ENCODE data around the gene NLGN1. TPM values are rescaled to one million over a fixed set of nuclear protein-coding genes. Genes with fewer than 3 reads are reported as not detected.

NLGN1 gene
- total RNA-seq, 2 donors from 2014 or later: 0.36 to 11.7 TPM

GRCh38 chr3:173923204-173923603 is 525.7 kb downstream of the NLGN1 start:
- 92% methylated on average over 1 of the region's 1 CpG for WGBS
- Histone ChIP-seq H3K9me3 (no peaks in the 10 kb centered on the region), H3K27ac (no peak overlapping the region), H3K4me1 (replicated peaks) (no peaks in the 10 kb centered on the region), H3K27me3 (replicated peaks; ENCODE audit: insufficient read depth) (no peaks in the 10 kb centered on the region), H3K36me3 (no peaks in the 10 kb centered on the region), H3K4me3 (no peak overlapping the region)
- no peak for DNase-seq (ENCODE audit: low spot score)
- no peak for TF ChIP-seq CTCF (IDR thresholded peaks at IDR 0.05)
- TF ChIP-seq POLR2AphosphoS5 (IDR thresholded peaks at IDR 0.05): no peak
- TF ChIP-seq POLR2A (IDR thresholded peaks at IDR 0.05): no peak
- intact Hi-C loops (cut with DNase I): no loop called here

GRCh38 chr3:173930251-173930650 is 532.7 kb downstream of the NLGN1 start:
- 97% methylated on average over 2 of the region's 2 CpGs for WGBS
- Histone ChIP-seq H3K9me3 (no peaks in the 10 kb centered on the region), H3K4me1 (replicated peaks) (no peaks in the 10 kb centered on the region), H3K36me3 (no peaks in the 10 kb centered on the region), H3K27ac (no peak overlapping the region), H3K4me3 (no peak overlapping the region), H3K27me3 (replicated peaks; ENCODE audit: insufficient read depth) (no peaks in the 10 kb centered on the region)
- DNase-seq (ENCODE audit: low spot score): no peak
- intact Hi-C loops (cut with DNase I): no loop called here
- TF ChIP-seq CTCF (IDR thresholded peaks at IDR 0.05) (no peak), POLR2A (IDR thresholded peaks at IDR 0.05) (no peak), POLR2AphosphoS5 (IDR thresholded peaks at IDR 0.05) (no peak)

- Histone ChIP-seq H3K4me3 (no peak overlapping the region), H3K27me3 (replicated peaks; ENCODE audit: insufficient read depth) (no peaks in the 10 kb centered on the region), H3K9me3 (no peaks in the 10 kb centered on the region), H3K27ac (no peak overlapping the region), H3K36me3 (no peaks in the 10 kb centered on the region), H3K4me1 (replicated peaks) (no peaks in the 10 kb centered on the region)
- intact Hi-C loops (cut with DNase I): no loop called here
- TF ChIP-seq POLR2AphosphoS5 (IDR thresholded peaks at IDR 0.05) (no peak), CTCF (IDR thresholded peaks at IDR 0.05) (no peak), POLR2A (IDR thresholded peaks at IDR 0.05) (no peak)
- DNase-seq (ENCODE audit: low spot score): no peak
Measured at GRCh38 chr3:173932624-173933023, 535.1 kb downstream of the NLGN1 start.

GRCh38 chr3:173933113-173933512 is 535.6 kb downstream of the NLGN1 start:
- TF ChIP-seq POLR2A (IDR thresholded peaks at IDR 0.05): no peak
- TF ChIP-seq CTCF (IDR thresholded peaks at IDR 0.05): no peak
- no peak for TF ChIP-seq POLR2AphosphoS5 (IDR thresholded peaks at IDR 0.05)
- no peaks in the 10 kb centered on the region for H3K36me3 ChIP-seq
- no peak overlapping the region for H3K27ac ChIP-seq
- no peak for DNase-seq (ENCODE audit: low spot score)
- intact Hi-C loops (cut with DNase I): no loop called here
- no peak overlapping the region for H3K4me3 ChIP-seq
- 67% methylated on average over 1 of the region's 1 CpG for WGBS
- no peaks in the 10 kb centered on the region for H3K27me3 ChIP-seq (replicated peaks; ENCODE audit: insufficient read depth)
- H3K4me1 ChIP-seq (replicated peaks): no peaks in the 10 kb centered on the region
- no peaks in the 10 kb centered on the region for H3K9me3 ChIP-seq

GRCh38 chr3:173936316-173936715 is 538.8 kb downstream of the NLGN1 start:
- Histone ChIP-seq H3K36me3 (no peaks in the 10 kb centered on the region), H3K27ac (no peak overlapping the region), H3K9me3 (no peaks in the 10 kb centered on the region), H3K27me3 (replicated peaks; ENCODE audit: insufficient read depth) (no peaks in the 10 kb centered on the region), H3K4me1 (replicated peaks) (no peaks in the 10 kb centered on the region), H3K4me3 (no peak overlapping the region)
- intact Hi-C loops (cut with DNase I): no loop called here
- 64% methylated on average over 2 of the region's 2 CpGs for WGBS
- DNase-seq (ENCODE audit: low spot score): no peak
- no peak for TF ChIP-seq CTCF (IDR thresholded peaks at IDR 0.05)
- TF ChIP-seq POLR2AphosphoS5 (IDR thresholded peaks at IDR 0.05): no peak
- TF ChIP-seq POLR2A (IDR thresholded peaks at IDR 0.05): no peak
